GM12801 (cell line): ENCODE data around the gene SH3TC2.

Source experiments
- CTCF ChIP-seq: IDR thresholded peaks from one replicate; pipeline ENCODE4 v1.5.1; 2011; ENCODE audit warnings: control low read depth; ENCODE audit not compliant: insufficient read length; ENCODE audit errors: extremely low read depth

The SH3TC2 gene

GRCh38 chr5:149072376-149072775, 9.5 kb upstream of the SH3TC2 start:
- no peak for TF ChIP-seq CTCF

- no peak for TF ChIP-seq CTCF
Observed at GRCh38 chr5:149071756-149072155, 8.9 kb upstream of the SH3TC2 start.

- no peak for TF ChIP-seq CTCF
Observed at GRCh38 chr5:149071216-149071615, 8.4 kb upstream of the SH3TC2 start.

GRCh38 chr5:149069711-149070110, 6.8 kb upstream of the SH3TC2 start:
- no peak for TF ChIP-seq CTCF

- no peak for TF ChIP-seq CTCF
Observed at GRCh38 chr5:149063896-149064478, 1.1 kb upstream of the SH3TC2 start.

GRCh38 chr5:149062371-149063016, 368 bp downstream of the SH3TC2 start:
- TF ChIP-seq CTCF: no peak

- TF ChIP-seq CTCF: no peak
Observed at GRCh38 chr5:149061341-149061740, 1.5 kb downstream of the SH3TC2 start.
